GM21390 (cell line): ENCODE data around the gene CYB5R3.
A peak's percentile ranks its signal among the peaks of the same experiment; 100 is the strongest.
"Not testable (repeated sequence)": the region's sequence is repeated elsewhere in the genome, so short reads cannot be mapped to it uniquely, and the experiment has no call there.

Source experiments
- ATAC-seq: cut with Tn5 transposase; IDR thresholded peaks from one replicate; pipeline ENCODE4 v1.9.1; 2021; ENCODE audit not compliant: unreplicated experiment

Gene CYB5R3

GRCh38 chr22:42626431-42626830 lies 22.8 kb downstream of the CYB5R3 start:
- no peak for ATAC-seq

- ATAC-seq = no peak
Measured at GRCh38 chr22:42625416-42625815, 23.8 kb downstream of the CYB5R3 start.

GRCh38 chr22:42624551-42625106 lies 24.6 kb downstream of the CYB5R3 start:
- ATAC-seq = no peak

- ATAC-seq = no peak
Measured at GRCh38 chr22:42623756-42624441, 25.3 kb downstream of the CYB5R3 start.

- no peak for ATAC-seq
Measured at GRCh38 chr22:42623301-42623751, 25.9 kb downstream of the CYB5R3 start.

- ATAC-seq = no peak
Measured at GRCh38 chr22:42622061-42622710, 27.0 kb downstream of the CYB5R3 start.

GRCh38 chr22:42621505-42622002 lies 27.6 kb downstream of the CYB5R3 start:
- ATAC-seq = no peak

- no peak for ATAC-seq
Measured at GRCh38 chr22:42620084-42620483, 29.1 kb downstream of the CYB5R3 start.

- no peak for ATAC-seq
Measured at GRCh38 chr22:42619261-42620063, 29.7 kb downstream of the CYB5R3 start.

- no peak for ATAC-seq
Measured at GRCh38 chr22:42617155-42617983, 31.8 kb downstream of the CYB5R3 start.

- ATAC-seq = not testable (repeated sequence)
Measured at GRCh38 chr22:42615860-42616175, 33.4 kb downstream of the CYB5R3 start.

GRCh38 chr22:42615092-42615859 lies 33.9 kb downstream of the CYB5R3 start:
- peak; percentile 49 for ATAC-seq

GRCh38 chr22:42614312-42615091 lies 34.7 kb downstream of the CYB5R3 start, which contains the start of gene POLDIP3:
POLDIP3 (minus strand) TSS chr22:42614883; CDS start chr22:42614857, 26 bp downstream.
- peak; percentile 60 for ATAC-seq

- ATAC-seq = no peak
Measured at GRCh38 chr22:42613872-42614301, 35.3 kb downstream of the CYB5R3 start.

- no peak for ATAC-seq
Measured at GRCh38 chr22:42612336-42612735, 36.9 kb downstream of the CYB5R3 start.

GRCh38 chr22:42611051-42611450 lies 38.1 kb downstream of the CYB5R3 start:
- no peak for ATAC-seq

GRCh38 chr22:42610186-42610585 lies 39.0 kb downstream of the CYB5R3 start:
- no peak for ATAC-seq

- ATAC-seq = no peak
Measured at GRCh38 chr22:42608823-42609361, 40.3 kb downstream of the CYB5R3 start.
